ENCODE measurements around the gene NFAM1. TPM values are rescaled to one million over a fixed set of nuclear protein-coding genes. Genes with fewer than 3 reads are reported as not detected.
A peak's percentile ranks its signal among the peaks of the same experiment; 100 is the strongest.

The NFAM1 gene
- 1 to 10 TPM in 2 of 8 experiments, under 1 TPM in 6; 0.16 to 1.1 (median 0.54) TPM for total RNA-seq

- ATAC-seq (replicated peaks in 6 of 8) = peak in 4 of 8 experiments; percentile 21 to 78 (median 71)
- peaks cover 44 to 49% of the 10 kb centered on the region in 2 donors for H3K4me1 ChIP-seq (replicated peaks in 1 of 2)
- WGBS, 10 experiments = 11 to 74% (median 17%) methylated on average over 2 to 7 of the region's 24 CpGs; no CpG with 5 or more reads in 7 of the 10 experiments
- H3K27ac ChIP-seq = peak within 1 kb of the TSS in 1 of 2 donors; percentile 47
- no peak within 1 kb of the TSS for H3K4me3 ChIP-seq
- in situ Hi-C loops (cut with MboI; ENCODE audit: low pct_unique_long_range_greater_than_20kb in 2 of 9, low sequenced_read_pairs in 9 of 9, unreplicated experiment in 9 of 9) = loop anchor here in 8 of 9 experiments (25.0 kb wide), 2 partner anchors 145 to 270 kb away; no protein-coding TSS in a partner anchor
Measured at GRCh38 chr22:42432020-42432596, at the start of gene NFAM1. TSS of gene NFAM1 (minus strand) at chr22:42432403. CDS start at chr22:42432357, 46 bp downstream.

- no peak for ATAC-seq (replicated peaks in 6 of 8)
- in situ Hi-C loops (cut with MboI; ENCODE audit: low pct_unique_long_range_greater_than_20kb in 2 of 9, low sequenced_read_pairs in 9 of 9, unreplicated experiment in 9 of 9) = no loop called here
- Histone ChIP-seq H3K4me1 (replicated peaks in 1 of 2) (no peaks in the 10 kb centered on the region), H3K4me3 (no peak overlapping the region), H3K27ac (no peak overlapping the region)
- WGBS, 10 experiments = 83 to 90% (median 86%) methylated on average over 1 to 2 of the region's 2 CpGs; no CpG with 5 or more reads in 7 of the 10 experiments
Measured at GRCh38 chr22:42475122-42475521, 42.9 kb upstream of the NFAM1 start.

GRCh38 chr22:42473484-42474193 lies 41.4 kb upstream of the NFAM1 start:
- in situ Hi-C loops (cut with MboI; ENCODE audit: low pct_unique_long_range_greater_than_20kb in 2 of 9, low sequenced_read_pairs in 9 of 9, unreplicated experiment in 9 of 9) = loop anchor here in 2 of 9 experiments (25.0 kb wide), 2 partner anchors 486 to 511 kb away; partner anchors contain the start of genes SEPTIN3 (in 1 of the 2), SMIM45 (in 1 of the 2) and WBP2NL (in 1 of the 2)
- WGBS, 10 experiments = 40 to 100% (median 73%) methylated on average over 1 to 4 of the region's 5 CpGs
- Histone ChIP-seq H3K27ac (no peak overlapping the region), H3K4me3 (no peak overlapping the region), H3K4me1 (replicated peaks in 1 of 2) (no peaks in the 10 kb centered on the region)
- peak; percentile 67 to 96 (median 82) for ATAC-seq (replicated peaks in 6 of 8)

DNA sequence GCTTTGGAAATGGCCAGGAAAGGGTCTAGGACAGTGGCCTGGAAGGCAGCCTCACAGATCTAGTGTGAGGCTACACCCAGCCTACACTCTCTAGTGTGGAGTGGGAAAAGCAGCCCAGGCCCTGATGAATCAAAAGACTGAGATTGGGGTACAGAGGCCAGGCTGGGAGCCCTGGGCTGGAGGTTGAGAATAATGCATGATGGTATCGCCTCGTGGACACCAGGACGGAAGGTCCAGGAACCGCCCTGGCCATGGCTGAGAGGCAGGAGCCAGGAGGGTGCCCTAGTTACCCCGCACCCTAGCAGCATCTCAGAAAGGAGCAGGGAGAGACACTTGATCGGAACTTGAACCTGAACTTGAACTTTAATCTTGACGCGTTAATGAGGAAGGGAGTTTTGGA lies 40.5 kb upstream of the NFAM1 start:
- in situ Hi-C loops (cut with MboI; ENCODE audit: low pct_unique_long_range_greater_than_20kb in 2 of 9, low sequenced_read_pairs in 9 of 9, unreplicated experiment in 9 of 9) = loop anchor here in 2 of 9 experiments (25.0 kb wide), 2 partner anchors 485 to 510 kb away; partner anchors contain the start of genes SEPTIN3 (in 1 of the 2), SMIM45 (in 1 of the 2) and WBP2NL (in 1 of the 2)
- no peak for ATAC-seq (replicated peaks in 6 of 8)

GRCh38 chr22:42471441-42471840 lies 39.2 kb upstream of the NFAM1 start:
- Histone ChIP-seq H3K27ac (no peak overlapping the region), H3K4me1 (replicated peaks in 1 of 2) (no peaks in the 10 kb centered on the region), H3K4me3 (no peak overlapping the region)
- no peak for ATAC-seq (replicated peaks in 6 of 8)
- in situ Hi-C loops (cut with MboI; ENCODE audit: low pct_unique_long_range_greater_than_20kb in 2 of 9, low sequenced_read_pairs in 9 of 9, unreplicated experiment in 9 of 9) = loop anchor here in 2 of 9 experiments (25.0 kb wide), 2 partner anchors 484 to 509 kb away; partner anchors contain the start of genes SEPTIN3 (in 1 of the 2), SMIM45 (in 1 of the 2) and WBP2NL (in 1 of the 2)
- 60 to 100% (median 78%) methylated on average over 1 of the region's 1 CpG; no CpG with 5 or more reads in 7 of the 10 experiments for WGBS, 10 experiments

More for the DNA sequence above, 40.5 kb upstream of the NFAM1 start:
- Histone ChIP-seq H3K4me1 (replicated peaks in 1 of 2) (no peaks in the 10 kb centered on the region), H3K4me3 (no peak overlapping the region), H3K27ac (no peak overlapping the region)
- WGBS, 10 experiments = 48 to 97% (median 85%) methylated on average over 1 to 7 of the region's 8 CpGs; no CpG with 5 or more reads in 4 of the 10 experiments

DNA sequence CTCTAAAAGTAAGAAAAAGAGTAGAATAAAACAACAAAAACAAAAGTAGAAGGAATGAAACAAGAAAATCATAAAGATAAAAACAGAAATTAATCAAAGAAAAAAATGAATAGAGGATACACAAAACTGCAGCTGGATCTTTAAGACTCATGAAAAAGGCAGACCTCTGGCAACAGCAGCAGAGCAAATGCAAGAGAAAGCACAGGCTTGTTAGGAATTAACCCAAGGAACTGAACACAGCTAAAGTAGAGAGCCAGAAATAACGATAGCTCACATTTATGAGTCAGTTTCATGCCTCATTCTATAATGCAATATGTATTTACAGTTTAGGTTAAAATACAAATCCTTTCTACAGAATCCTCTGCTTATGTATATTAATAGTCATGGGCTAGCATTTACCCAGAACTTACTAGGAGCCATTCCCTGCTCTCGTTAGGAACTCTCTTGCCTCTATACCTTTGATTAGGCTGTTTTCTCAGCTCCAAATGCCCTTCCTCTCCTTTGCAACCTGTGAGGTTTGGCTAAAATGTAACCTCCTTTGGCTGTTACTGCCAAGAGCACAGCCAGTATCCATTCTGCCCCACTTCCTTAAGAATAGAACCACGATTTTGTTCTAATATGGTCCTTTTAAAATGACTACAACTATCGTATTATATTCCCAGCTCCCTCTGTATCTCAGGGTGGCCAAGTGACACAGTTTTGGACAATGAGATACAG lies 38.3 kb upstream of the NFAM1 start:
- no peak for ATAC-seq (replicated peaks in 6 of 8)
- Histone ChIP-seq H3K4me1 (replicated peaks in 1 of 2) (no peaks in the 10 kb centered on the region), H3K27ac (no peak overlapping the region), H3K4me3 (no peak overlapping the region)
- 0 to 65% (median 40%) methylated on average over 1 to 4 of the region's 4 CpGs for WGBS, 10 experiments
- in situ Hi-C loops (cut with MboI; ENCODE audit: low pct_unique_long_range_greater_than_20kb in 2 of 9, low sequenced_read_pairs in 9 of 9, unreplicated experiment in 9 of 9) = loop anchor here in 2 of 9 experiments (25.0 kb wide), 2 partner anchors 483 to 508 kb away; partner anchors contain the start of genes SEPTIN3 (in 1 of the 2), SMIM45 (in 1 of the 2) and WBP2NL (in 1 of the 2)

- peak in 4 of 8 experiments; percentile 42 to 76 (median 66) for ATAC-seq (replicated peaks in 6 of 8)
- H3K27ac ChIP-seq = no peak overlapping the region
- H3K4me3 ChIP-seq = no peak overlapping the region
- in situ Hi-C loops (cut with MboI; ENCODE audit: low pct_unique_long_range_greater_than_20kb in 2 of 9, low sequenced_read_pairs in 9 of 9, unreplicated experiment in 9 of 9) = loop anchor here in 2 of 9 experiments (25.0 kb wide), 2 partner anchors 482 to 507 kb away; partner anchors contain the start of genes SEPTIN3 (in 1 of the 2), SMIM45 (in 1 of the 2) and WBP2NL (in 1 of the 2)
- no peaks in the 10 kb centered on the region for H3K4me1 ChIP-seq (replicated peaks in 1 of 2)
- 20 to 100% (median 60%) methylated on average over 1 of the region's 2 CpGs; no CpG with 5 or more reads in 5 of the 10 experiments for WGBS, 10 experiments
Measured at GRCh38 chr22:42468841-42469240, 36.6 kb upstream of the NFAM1 start.

GRCh38 chr22:42462016-42462415 lies 29.8 kb upstream of the NFAM1 start:
- H3K27ac ChIP-seq = no peak overlapping the region
- H3K4me3 ChIP-seq = no peak overlapping the region
- ATAC-seq (replicated peaks in 6 of 8) = peak in 1 of 8 experiments; percentile 33
- 0 to 40% (median 0%) methylated on average over 1 of the region's 1 CpG; no CpG with 5 or more reads in 4 of the 10 experiments for WGBS, 10 experiments
- in situ Hi-C loops (cut with MboI; ENCODE audit: low pct_unique_long_range_greater_than_20kb in 2 of 9, low sequenced_read_pairs in 9 of 9, unreplicated experiment in 9 of 9) = loop anchor here in 2 of 9 experiments (25.0 kb wide), 2 partner anchors 475 to 500 kb away; partner anchors contain the start of genes SEPTIN3 (in 1 of the 2), SMIM45 (in 1 of the 2) and WBP2NL (in 1 of the 2)
- H3K4me1 ChIP-seq (replicated peaks in 1 of 2) = peaks cover 9 to 11% of the 10 kb centered on the region in 2 donors

GRCh38 chr22:42461511-42461910 lies 29.3 kb upstream of the NFAM1 start:
- in situ Hi-C loops (cut with MboI; ENCODE audit: low pct_unique_long_range_greater_than_20kb in 2 of 9, low sequenced_read_pairs in 9 of 9, unreplicated experiment in 9 of 9) = loop anchor here in 2 of 9 experiments (25.0 kb wide), 2 partner anchors 474 to 499 kb away; partner anchors contain the start of genes SEPTIN3 (in 1 of the 2), SMIM45 (in 1 of the 2) and WBP2NL (in 1 of the 2)
- H3K4me1 ChIP-seq (replicated peaks in 1 of 2) = peaks cover 9 to 11% of the 10 kb centered on the region in 2 donors
- no peak overlapping the region for H3K4me3 ChIP-seq
- 0 to 92% (median 32%) methylated on average over 1 to 3 of the region's 3 CpGs; no CpG with 5 or more reads in 3 of the 10 experiments for WGBS, 10 experiments
- no peak overlapping the region for H3K27ac ChIP-seq
- no peak for ATAC-seq (replicated peaks in 6 of 8)

DNA sequence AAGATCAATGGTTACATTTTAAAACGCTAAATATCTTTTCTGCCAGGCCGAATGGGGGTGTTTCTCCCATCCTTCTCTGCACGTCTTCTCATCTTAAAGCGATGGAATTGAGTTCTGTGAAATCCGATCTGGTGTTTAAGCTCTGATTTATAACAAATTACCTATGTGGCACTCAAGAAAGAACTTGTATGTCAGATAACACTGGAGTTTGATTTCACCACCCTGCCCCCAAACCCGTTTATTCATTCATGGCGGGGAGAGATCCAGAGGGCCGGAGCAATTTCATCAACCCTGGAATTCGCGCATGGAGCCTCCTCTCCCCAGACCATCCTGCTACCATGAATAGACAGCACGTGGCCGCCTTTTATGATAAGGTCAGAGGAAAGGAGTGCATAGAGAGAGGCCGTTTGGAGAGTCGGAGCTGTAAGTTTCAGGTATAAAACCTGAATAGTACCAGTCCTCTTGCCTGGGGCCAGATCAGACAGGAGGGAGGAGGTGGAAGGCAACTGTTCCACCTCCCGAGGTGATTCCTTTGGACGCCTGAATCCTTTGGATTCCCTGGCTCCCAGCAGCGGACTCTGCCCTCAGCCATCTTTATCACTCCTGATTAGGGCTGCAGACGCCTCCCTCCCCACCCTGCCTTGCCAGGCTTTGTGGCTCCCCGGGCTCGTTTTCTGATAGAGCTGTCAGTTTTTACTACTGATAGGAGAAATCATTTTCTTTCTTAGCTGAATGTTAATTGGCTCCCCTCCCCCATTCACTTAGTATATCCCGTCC lies 27.3 kb upstream of the NFAM1 start:
- H3K4me1 ChIP-seq (replicated peaks in 1 of 2) = peaks cover 9 to 11% of the 10 kb centered on the region in 2 donors
- 3 to 74% (median 45%) methylated on average over 4 to 18 of the region's 21 CpGs; no CpG with 5 or more reads in 1 of the 10 experiments for WGBS, 10 experiments
- peak overlapping the region in 1 of 2 donors; percentile 21 for H3K27ac ChIP-seq
- in situ Hi-C loops (cut with MboI; ENCODE audit: low pct_unique_long_range_greater_than_20kb in 2 of 9, low sequenced_read_pairs in 9 of 9, unreplicated experiment in 9 of 9) = loop anchor here in 2 of 9 experiments (25.0 kb wide), 2 partner anchors 472 to 497 kb away; partner anchors contain the start of genes SEPTIN3 (in 1 of the 2), SMIM45 (in 1 of the 2) and WBP2NL (in 1 of the 2)
- H3K4me3 ChIP-seq = no peak overlapping the region
- peak in 6 of 8 experiments; percentile 16 to 67 (median 45) for ATAC-seq (replicated peaks in 6 of 8)

DNA sequence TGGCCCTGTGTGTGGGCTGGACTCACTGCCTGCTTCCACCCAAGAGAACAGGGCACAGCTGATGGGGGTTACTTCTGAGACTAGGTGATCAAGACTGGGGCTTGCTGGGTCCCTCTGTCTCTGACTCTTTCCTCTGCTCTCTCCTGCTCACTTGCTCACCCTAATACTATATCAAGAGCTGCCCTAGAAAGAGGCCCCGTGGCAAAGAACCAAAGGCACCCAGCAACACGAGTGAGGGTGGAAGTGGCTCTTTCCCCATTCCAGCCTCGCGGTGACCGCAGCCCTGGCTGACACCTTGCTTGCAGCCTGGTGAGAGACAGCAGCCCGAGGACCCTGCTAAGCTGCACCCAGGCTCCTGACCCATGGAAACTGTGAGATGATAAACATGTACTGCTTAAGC lies 20.7 kb upstream of the NFAM1 start:
- in situ Hi-C loops (cut with MboI; ENCODE audit: low pct_unique_long_range_greater_than_20kb in 2 of 9, low sequenced_read_pairs in 9 of 9, unreplicated experiment in 9 of 9) = loop anchor here in 2 of 9 experiments (25.0 kb wide), 2 partner anchors 466 to 491 kb away; partner anchors contain the start of genes SEPTIN3 (in 1 of the 2), SMIM45 (in 1 of the 2) and WBP2NL (in 1 of the 2)
- Histone ChIP-seq H3K4me1 (replicated peaks in 1 of 2) (no peaks in the 10 kb centered on the region), H3K4me3 (no peak overlapping the region), H3K27ac (no peak overlapping the region)
- ATAC-seq (replicated peaks in 6 of 8) = no peak
- 0 to 20% (median 10%) methylated on average over 1 to 2 of the region's 6 CpGs; no CpG with 5 or more reads in 7 of the 10 experiments for WGBS, 10 experiments
